GM12873 (cell line): Measurements from ENCODE around the gene EGF.

Experiments used
- TF ChIP-seq, protein P1 (sequence below): IDR thresholded peaks from 2 replicates; pipeline ENCODE4 v1.5.1; 2012; ENCODE audit warnings: low read depth, mild to moderate bottlenecking, moderate library complexity, low read length, control low read depth; ENCODE audit not compliant: insufficient read depth; ENCODE audit errors: missing control alignments

The EGF gene

DNA sequence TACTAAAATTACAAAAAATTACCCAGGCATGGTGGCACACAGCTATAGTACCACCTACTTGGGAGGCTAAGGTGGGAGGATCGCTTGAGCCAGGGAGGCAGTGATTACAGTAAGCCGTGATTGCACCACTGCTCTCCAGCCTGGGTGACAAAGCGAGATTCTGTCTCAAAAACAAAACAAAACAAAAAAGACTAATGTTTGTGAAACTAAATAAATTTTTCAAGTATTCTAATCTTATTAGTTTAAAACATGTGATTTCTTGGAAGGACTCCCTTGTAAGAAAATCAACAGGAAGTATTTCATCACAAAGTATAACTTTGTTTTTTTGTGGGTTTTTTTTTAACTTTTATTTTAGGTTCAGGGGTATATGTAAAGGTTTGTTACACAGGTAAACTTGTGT is 89.6 kb downstream of the EGF start:
- TF ChIP-seq, protein P1, sequence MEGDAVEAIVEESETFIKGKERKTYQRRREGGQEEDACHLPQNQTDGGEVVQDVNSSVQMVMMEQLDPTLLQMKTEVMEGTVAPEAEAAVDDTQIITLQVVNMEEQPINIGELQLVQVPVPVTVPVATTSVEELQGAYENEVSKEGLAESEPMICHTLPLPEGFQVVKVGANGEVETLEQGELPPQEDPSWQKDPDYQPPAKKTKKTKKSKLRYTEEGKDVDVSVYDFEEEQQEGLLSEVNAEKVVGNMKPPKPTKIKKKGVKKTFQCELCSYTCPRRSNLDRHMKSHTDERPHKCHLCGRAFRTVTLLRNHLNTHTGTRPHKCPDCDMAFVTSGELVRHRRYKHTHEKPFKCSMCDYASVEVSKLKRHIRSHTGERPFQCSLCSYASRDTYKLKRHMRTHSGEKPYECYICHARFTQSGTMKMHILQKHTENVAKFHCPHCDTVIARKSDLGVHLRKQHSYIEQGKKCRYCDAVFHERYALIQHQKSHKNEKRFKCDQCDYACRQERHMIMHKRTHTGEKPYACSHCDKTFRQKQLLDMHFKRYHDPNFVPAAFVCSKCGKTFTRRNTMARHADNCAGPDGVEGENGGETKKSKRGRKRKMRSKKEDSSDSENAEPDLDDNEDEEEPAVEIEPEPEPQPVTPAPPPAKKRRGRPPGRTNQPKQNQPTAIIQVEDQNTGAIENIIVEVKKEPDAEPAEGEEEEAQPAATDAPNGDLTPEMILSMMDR = no peak

DNA sequence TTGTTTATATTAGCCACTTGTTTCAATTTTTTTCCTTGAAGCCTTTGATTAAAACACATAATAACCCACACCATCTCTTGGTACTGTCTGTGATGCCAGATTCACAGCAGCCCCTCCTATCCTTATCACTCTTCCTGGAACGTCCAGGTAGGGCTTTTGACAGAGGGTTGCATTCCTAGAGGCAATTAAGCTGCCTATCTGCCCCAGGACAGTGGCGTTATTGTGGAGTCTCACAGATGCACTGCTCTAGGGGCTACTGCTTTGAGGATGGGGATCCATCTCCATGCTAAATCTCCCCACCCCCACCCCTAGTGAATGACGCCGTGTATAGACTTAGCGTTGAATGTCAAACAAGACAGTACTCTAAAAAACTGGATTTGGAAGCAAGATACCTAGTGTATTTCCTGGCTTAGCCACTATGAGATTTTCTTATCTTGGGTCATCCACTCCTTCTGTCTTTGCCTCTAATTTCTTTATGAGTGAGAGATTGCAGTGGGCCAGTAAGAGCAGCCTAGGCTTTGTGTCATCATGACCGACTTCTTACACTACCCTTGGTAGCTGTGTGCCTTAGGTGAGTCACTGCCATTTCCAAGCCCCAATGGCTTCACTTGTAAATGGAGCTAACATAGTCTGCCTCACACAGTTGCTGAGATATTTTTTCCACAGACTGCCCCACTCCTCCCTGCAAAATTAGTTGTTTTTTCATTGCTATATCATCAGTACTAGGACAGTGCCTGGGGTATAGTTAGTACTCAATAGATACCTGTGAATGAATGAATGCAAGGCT is 90.9 kb downstream of the EGF start:
- TF ChIP-seq, protein P1 = no peak

DNA sequence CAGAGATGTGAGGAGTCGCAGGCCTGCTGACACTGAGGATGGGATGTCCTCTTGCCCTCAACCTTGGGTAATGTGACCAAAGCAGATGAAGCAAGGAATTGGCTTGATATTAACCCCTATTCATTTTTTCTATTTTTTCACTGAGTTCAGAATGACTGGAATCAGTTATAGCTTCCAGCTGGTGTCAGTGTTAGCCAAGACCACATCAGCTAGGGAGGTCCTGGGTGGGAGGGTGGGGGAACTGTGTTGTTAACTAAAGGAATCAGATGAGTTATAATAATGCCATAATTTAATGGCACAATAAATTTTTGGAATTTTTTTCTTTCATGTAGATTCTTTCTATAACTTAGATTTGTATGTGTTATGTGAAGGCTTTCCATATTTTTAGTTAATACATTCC is 91.9 kb downstream of the EGF start:
- TF ChIP-seq, protein P1 = no peak

DNA sequence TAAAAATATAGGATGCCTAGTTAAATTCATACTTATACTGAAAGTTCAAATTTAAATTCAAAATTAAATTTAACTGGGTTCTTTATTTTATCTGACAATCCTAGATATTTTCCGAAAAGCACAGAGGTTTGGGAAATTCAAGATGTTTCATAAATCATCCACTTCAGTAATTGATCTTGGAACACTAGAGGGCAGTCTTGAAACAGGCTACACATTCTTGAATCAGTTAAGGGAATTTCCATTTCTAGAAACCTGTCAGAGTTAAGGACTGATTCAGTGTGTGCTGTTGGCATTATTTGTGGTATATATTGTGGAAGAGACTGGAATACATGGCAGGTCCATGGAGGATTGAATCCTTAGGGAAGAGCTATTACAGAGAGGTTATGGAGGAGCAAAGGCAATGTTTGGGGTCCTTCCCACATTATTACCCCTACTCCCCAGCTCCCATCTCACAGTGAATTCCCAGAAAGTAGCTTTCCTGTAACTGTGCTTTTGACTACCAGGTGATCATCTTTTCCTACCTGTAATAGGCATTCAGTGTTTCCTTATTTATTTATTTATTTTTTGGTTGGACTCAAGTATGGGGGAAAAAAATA is 92.9 kb downstream of the EGF start:
- TF ChIP-seq, protein P1 = peak; percentile 64

DNA sequence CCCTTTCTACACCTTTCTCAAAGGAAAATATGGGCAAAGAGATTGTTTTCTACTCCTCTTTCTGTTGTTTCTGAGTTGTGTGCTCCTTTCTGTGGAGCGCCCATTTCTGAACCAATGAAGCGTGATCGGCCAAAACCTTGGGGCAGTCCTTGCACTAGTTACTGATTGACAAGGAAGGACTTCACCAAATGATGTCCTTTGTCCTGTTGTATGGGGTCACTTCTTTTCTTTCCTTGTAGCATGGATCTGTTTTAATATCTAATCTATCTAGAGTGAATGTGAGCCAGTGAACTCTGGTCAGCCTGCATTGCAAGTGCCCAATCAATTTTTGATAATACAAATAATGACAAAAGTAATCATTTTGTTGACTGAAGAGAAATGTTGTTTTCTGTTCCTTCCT is 94.5 kb downstream of the EGF start:
- TF ChIP-seq, protein P1 = no peak

DNA sequence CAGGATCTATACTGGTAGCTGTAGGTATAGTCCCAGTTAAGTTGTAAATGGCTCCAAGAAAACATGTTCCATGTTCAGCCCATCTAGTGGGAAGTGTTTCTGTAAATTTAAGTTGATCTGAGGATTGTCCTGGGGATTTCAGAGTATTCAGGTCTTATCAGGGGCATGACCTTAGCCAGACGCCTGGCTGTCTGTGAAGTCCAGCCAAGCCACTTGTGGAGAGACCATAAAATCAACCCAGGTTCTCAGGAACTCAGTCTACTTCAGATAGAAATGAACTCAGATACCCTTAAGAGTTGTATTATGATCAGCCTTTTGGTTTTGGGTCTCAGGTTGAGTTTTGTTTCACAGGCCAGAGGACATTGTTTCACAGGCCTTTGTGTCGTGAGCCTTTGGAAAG is 95.9 kb downstream of the EGF start:
- TF ChIP-seq, protein P1 = no peak

DNA sequence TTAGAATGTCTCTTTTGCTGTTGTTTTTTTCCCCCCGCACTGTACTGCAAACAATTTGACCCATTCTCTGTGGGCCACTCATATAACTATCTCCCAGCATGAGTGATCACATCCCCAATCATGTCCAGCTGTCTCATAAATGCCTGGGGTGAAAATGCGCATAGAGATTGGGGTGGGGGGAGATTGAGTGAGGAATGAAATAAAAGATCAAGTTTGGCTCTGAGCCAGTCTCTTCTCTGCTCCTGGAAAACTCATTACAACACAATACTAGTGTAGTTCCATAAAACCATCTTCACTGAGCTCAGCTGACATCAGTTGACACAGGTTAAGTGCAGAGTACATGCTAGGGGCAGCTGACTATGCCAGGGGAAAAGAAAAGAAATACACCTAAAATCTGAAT is 96.9 kb downstream of the EGF start:
- TF ChIP-seq, protein P1 = no peak
